ENCODE measurements around the gene SOX5. TPM values are rescaled to one million over a fixed set of nuclear protein-coding genes. Genes with fewer than 3 reads are reported as not detected.

SOX5 gene
- polyA plus RNA-seq (2011; rRNA removed), result 0.13 and 0.16 TPM in 2 replicates
- polyA minus RNA-seq (2011; rRNA and poly(A)+ RNA removed), result 0.90 and 1.4 TPM in 2 replicates

- Histone ChIP-seq H3K4me3 (ENCODE audit: low read depth, low read length) (no peak within 1 kb of the TSS), H3K27me3 (ENCODE audit: control insufficient read depth, insufficient read depth, low read length) (no peaks in the 10 kb centered on the region), H3K36me3 (ENCODE audit: control insufficient read depth, insufficient read depth, low read length) (no peaks in the 10 kb centered on the region)
- no peak for TF ChIP-seq CTCF (IDR thresholded peaks at IDR 0.05; ENCODE audit: insufficient read depth, low read depth, low read length)
- ChIA-PET CTCF (no interaction called here), POLR2A (no interaction called here)
- DNase-seq (ENCODE audit: low read depth), result no peak
Measured at GRCh38 chr12:23949348-23950209, at the start of gene SOX5. Gene SOX5 (minus strand): TSS chr12:23949670. CDS start chr12:23949601, 69 bp downstream.

- H3K4me3 ChIP-seq (ENCODE audit: low read depth, low read length), result no peak overlapping the region
- TF ChIP-seq CTCF (IDR thresholded peaks at IDR 0.05; ENCODE audit: insufficient read depth, low read depth, low read length), result no peak
- no peaks in the 10 kb centered on the region for H3K36me3 ChIP-seq (ENCODE audit: control insufficient read depth, insufficient read depth, low read length)
- POLR2A ChIA-PET, result no interaction called here
- H3K27me3 ChIP-seq (ENCODE audit: control insufficient read depth, insufficient read depth, low read length), result no peaks in the 10 kb centered on the region
- CTCF ChIA-PET, result no interaction called here
- no peak for DNase-seq (ENCODE audit: low read depth)
Measured at GRCh38 chr12:23987046-23987445, 37.6 kb upstream of the SOX5 start.

- CTCF ChIA-PET, result no interaction called here
- POLR2A ChIA-PET, result no interaction called here
- no peak for TF ChIP-seq CTCF (IDR thresholded peaks at IDR 0.05; ENCODE audit: insufficient read depth, low read depth, low read length)
Measured at GRCh38 chr12:23980826-23981225, 31.4 kb upstream of the SOX5 start.

GRCh38 chr12:23964812-23965211, 15.3 kb upstream of the SOX5 start:
- no peak for DNase-seq (ENCODE audit: low read depth)
- Histone ChIP-seq H3K27me3 (ENCODE audit: control insufficient read depth, insufficient read depth, low read length) (no peaks in the 10 kb centered on the region), H3K36me3 (ENCODE audit: control insufficient read depth, insufficient read depth, low read length) (no peaks in the 10 kb centered on the region), H3K4me3 (ENCODE audit: low read depth, low read length) (no peak overlapping the region)
- ChIA-PET CTCF (no interaction called here), POLR2A (no interaction called here)
- TF ChIP-seq CTCF (IDR thresholded peaks at IDR 0.05; ENCODE audit: insufficient read depth, low read depth, low read length), result no peak

More at GRCh38 chr12:23980826-23981225, 31.4 kb upstream of the SOX5 start:
- H3K4me3 ChIP-seq (ENCODE audit: low read depth, low read length), result no peak overlapping the region
- no peaks in the 10 kb centered on the region for H3K27me3 ChIP-seq (ENCODE audit: control insufficient read depth, insufficient read depth, low read length)
- no peaks in the 10 kb centered on the region for H3K36me3 ChIP-seq (ENCODE audit: control insufficient read depth, insufficient read depth, low read length)
- no peak for DNase-seq (ENCODE audit: low read depth)

GRCh38 chr12:23959826-23960225, 10.4 kb upstream of the SOX5 start:
- ChIA-PET POLR2A (no interaction called here), CTCF (interaction anchor here (0.7 kb wide), 1 partner anchor 32 kb away, joined by 3 read pairs; no protein-coding TSS in a partner anchor)
- DNase-seq (ENCODE audit: low read depth), result no peak
- Histone ChIP-seq H3K27me3 (ENCODE audit: control insufficient read depth, insufficient read depth, low read length) (no peaks in the 10 kb centered on the region), H3K36me3 (ENCODE audit: control insufficient read depth, insufficient read depth, low read length) (no peaks in the 10 kb centered on the region), H3K4me3 (ENCODE audit: low read depth, low read length) (no peak overlapping the region)
- TF ChIP-seq CTCF (IDR thresholded peaks at IDR 0.05; ENCODE audit: insufficient read depth, low read depth, low read length), result no peak

Measured in BJ (cell line).